ENCODE data around the gene NKIRAS2.

Gene NKIRAS2

GRCh38 chr17:42027961-42028790 is 8.3 kb downstream of the NKIRAS2 start:
- DNase-seq: no peak

GRCh38 chr17:42028791-42029127 is 8.9 kb downstream of the NKIRAS2 start:
- no peak for DNase-seq

- DNase-seq: no peak
These were observed 11.7 kb downstream of the NKIRAS2 start for GRCh38 chr17:42031584-42031983.

GRCh38 chr17:42034059-42034458 is 14.2 kb downstream of the NKIRAS2 start:
- no peak for DNase-seq

GRCh38 chr17:42038221-42038973 is 18.5 kb downstream of the NKIRAS2 start:
- DNase-seq: no peak

- no peak for DNase-seq
These were observed 20.2 kb downstream of the NKIRAS2 start for GRCh38 chr17:42039794-42040763.

- DNase-seq: no peak
These were observed 20.9 kb downstream of the NKIRAS2 start for GRCh38 chr17:42040818-42041217.

- no peak for DNase-seq
These were observed 21.7 kb downstream of the NKIRAS2 start for GRCh38 chr17:42041619-42042018.

- no peak for DNase-seq
These were observed 22.9 kb downstream of the NKIRAS2 start for GRCh38 chr17:42042598-42043319.

GRCh38 chr17:42045719-42046118 is 25.8 kb downstream of the NKIRAS2 start:
- DNase-seq: no peak

- DNase-seq: no peak
These were observed 27.5 kb downstream of the NKIRAS2 start for GRCh38 chr17:42047343-42047742.

- DNase-seq: no peak
These were observed 30.0 kb downstream of the NKIRAS2 start for GRCh38 chr17:42049834-42050392.

- DNase-seq: no peak
These were observed 30.6 kb downstream of the NKIRAS2 start, which contains the start of gene C17orf113 for GRCh38 chr17:42050393-42051012. Gene C17orf113, minus strand, starts transcription at chr17:42050601. Its CDS starts 7,225 bp downstream, at chr17:42043376.

GRCh38 chr17:42051013-42051400 is 31.1 kb downstream of the NKIRAS2 start:
- no peak for DNase-seq

GRCh38 chr17:42051645-42052044 is 31.8 kb downstream of the NKIRAS2 start:
- no peak for DNase-seq

GRCh38 chr17:42052346-42052877 is 32.5 kb downstream of the NKIRAS2 start:
- no peak for DNase-seq

GRCh38 chr17:42053731-42054500 is 34.0 kb downstream of the NKIRAS2 start:
- DNase-seq: no peak

GRCh38 chr17:42055027-42055426 is 35.1 kb downstream of the NKIRAS2 start:
- no peak for DNase-seq

- DNase-seq: no peak
These were observed 35.6 kb downstream of the NKIRAS2 start for GRCh38 chr17:42055496-42055895.

GRCh38 chr17:42056635-42057034 is 36.7 kb downstream of the NKIRAS2 start:
- no peak for DNase-seq

Data from SIG-M5 (cell line).